DND-41 (cell line): ENCODE results near the gene ERCC6.

ENCODE experiments used
- ATAC-seq: fragments of 200-7000 bp; cut with Tn5 transposase; 3 replicates; pipeline ENCODE4 v1.9.1; 2021; ENCODE audit warnings: low read depth; ENCODE audit not compliant: insufficient read depth
- DNase-seq: peaks from one replicate; pipeline ENCODE4 v3.0.0-alpha.2; 2020
- H2AFZ ChIP-seq: 2 replicates; pipeline ENCODE4 v1.6.0; 2012; ENCODE audit warnings: low read depth, low read length
- H3K27ac ChIP-seq: 2 replicates; pipeline ENCODE4 v1.5.1; 2012; ENCODE audit warnings: low read length, inconsistent platforms
- H3K27me3 ChIP-seq: fragments of 200-600 bp; sonication (generic); 2 replicates; pipeline ENCODE4 v1.6.0; 2012; ENCODE audit warnings: low read length, mild to moderate bottlenecking, inconsistent platforms; ENCODE audit not compliant: insufficient read depth, poor library complexity
- H3K36me3 ChIP-seq: 2 replicates; pipeline ENCODE4 v1.5.1; 2012; ENCODE audit warnings: low read length, inconsistent platforms; ENCODE audit not compliant: insufficient read depth
- H3K4me1 ChIP-seq: 2 replicates; pipeline ENCODE4 v1.5.1; 2012; ENCODE audit warnings: mild to moderate bottlenecking, low read length; ENCODE audit not compliant: insufficient read depth
- H3K4me2 ChIP-seq: 2 replicates; pipeline ENCODE4 v1.6.0; 2012; ENCODE audit warnings: mild to moderate bottlenecking, moderate library complexity, low read length, inconsistent platforms; ENCODE audit not compliant: insufficient read depth
- H3K4me3 ChIP-seq, 2 experiments: fragments of 200-600 bp in 1 of 2; shearing (Covaris generic) in 1 of 2; 2 replicates each; pipeline ENCODE4 v1.5.1; 2012 to 2016; ENCODE audit warnings: inconsistent platforms in 2 of 2, low read length in 2 of 2, mild to moderate bottlenecking in 2 of 2, low read depth in 1 of 2, moderate library complexity in 1 of 2
- H3K79me2 ChIP-seq: 2 replicates; pipeline ENCODE4 v1.6.0; 2012; ENCODE audit warnings: low read length, inconsistent platforms; ENCODE audit not compliant: insufficient read depth
- H3K9ac ChIP-seq: 2 replicates; pipeline ENCODE4 v1.6.0; 2012; ENCODE audit warnings: low read depth, mild to moderate bottlenecking, inconsistent platforms, low read length, moderate library complexity
- H3K9me3 ChIP-seq: 2 replicates; pipeline ENCODE4 v1.5.1; 2012; ENCODE audit warnings: low read length, moderate library complexity, mild to moderate bottlenecking, inconsistent platforms; ENCODE audit not compliant: insufficient read depth, severe bottlenecking
- H4K20me1 ChIP-seq: 2 replicates; pipeline ENCODE4 v1.6.0; 2012; ENCODE audit warnings: low read length; ENCODE audit not compliant: insufficient read depth
- CTCF ChIP-seq: IDR thresholded peaks from 2 replicates; pipeline ENCODE4 v1.5.1; 2012; ENCODE audit warnings: borderline replicate concordance, low read length, moderate library complexity, mild to moderate bottlenecking; ENCODE audit not compliant: poor library complexity, severe bottlenecking; ENCODE audit errors: extremely low read depth
- EZH2 ChIP-seq: IDR thresholded peaks from 3 replicates; pipeline ENCODE4 v1.6.1; 2012; ENCODE audit warnings: borderline replicate concordance, low read depth, mild to moderate bottlenecking, moderate library complexity, low read length, inconsistent platforms; ENCODE audit not compliant: severe bottlenecking

The ERCC6 gene

GRCh38 chr10:49562893-49563292, 24.0 kb upstream of the ERCC6 start:
- no peaks in the 10 kb centered on the region for H3K4me1 ChIP-seq
- TF ChIP-seq CTCF (no peak), EZH2 (no peak)
- H3K4me2 ChIP-seq = no peak overlapping the region
- H3K27ac ChIP-seq = no peak overlapping the region
- H3K9me3 ChIP-seq = no peaks in the 10 kb centered on the region
- ATAC-seq (no peak), DNase-seq (no peak)
- H3K79me2 ChIP-seq = no peaks in the 10 kb centered on the region
- no peaks in the 10 kb centered on the region for H3K36me3 ChIP-seq
- no peak overlapping the region for H3K4me3 ChIP-seq
- no peak overlapping the region for H3K9ac ChIP-seq
- H3K27me3 ChIP-seq = no peaks in the 10 kb centered on the region
- no peak overlapping the region for H2AFZ ChIP-seq
- no peaks in the 10 kb centered on the region for H4K20me1 ChIP-seq

- TF ChIP-seq EZH2 (no peak), CTCF (no peak)
- no peak overlapping the region for H3K4me3 ChIP-seq
- H3K36me3 ChIP-seq = no peaks in the 10 kb centered on the region
- ATAC-seq (no peak), DNase-seq (no peak)
- H3K79me2 ChIP-seq = no peaks in the 10 kb centered on the region
- H3K4me2 ChIP-seq = no peak overlapping the region
- no peaks in the 10 kb centered on the region for H3K27me3 ChIP-seq
- no peak overlapping the region for H3K27ac ChIP-seq
- no peaks in the 10 kb centered on the region for H3K4me1 ChIP-seq
- no peaks in the 10 kb centered on the region for H3K9me3 ChIP-seq
- no peak overlapping the region for H2AFZ ChIP-seq
- H4K20me1 ChIP-seq = no peaks in the 10 kb centered on the region
- H3K9ac ChIP-seq = no peak overlapping the region
Measured at GRCh38 chr10:49560526-49560925, 21.6 kb upstream of the ERCC6 start.

GRCh38 chr10:49559476-49559875, 20.6 kb upstream of the ERCC6 start:
- Histone ChIP-seq H2AFZ (no peak overlapping the region), H3K36me3 (no peaks in the 10 kb centered on the region), H3K4me2 (no peak overlapping the region), H3K27me3 (no peaks in the 10 kb centered on the region), H3K27ac (no peak overlapping the region), H3K79me2 (no peaks in the 10 kb centered on the region), H3K4me1 (no peaks in the 10 kb centered on the region), H3K9ac (no peak overlapping the region), H3K9me3 (no peaks in the 10 kb centered on the region), H3K4me3 (no peak overlapping the region), H4K20me1 (no peaks in the 10 kb centered on the region)
- no peak for ATAC-seq
- DNase-seq = no peak
- TF ChIP-seq CTCF (no peak), EZH2 (no peak)

- Histone ChIP-seq H4K20me1 (no peaks in the 10 kb centered on the region), H3K27ac (no peak overlapping the region), H3K4me1 (no peaks in the 10 kb centered on the region), H3K36me3 (no peaks in the 10 kb centered on the region), H3K79me2 (no peaks in the 10 kb centered on the region), H3K9me3 (no peaks in the 10 kb centered on the region), H2AFZ (no peak overlapping the region), H3K9ac (no peak overlapping the region), H3K4me3 (no peak overlapping the region), H3K4me2 (no peak overlapping the region), H3K27me3 (no peaks in the 10 kb centered on the region)
- ATAC-seq = no peak
- no peak for TF ChIP-seq EZH2
- TF ChIP-seq CTCF = no peak
- DNase-seq = no peak
Measured at GRCh38 chr10:49558190-49558589, 19.3 kb upstream of the ERCC6 start.
